HepG2 (cell line): ENCODE data around the gene EHD1. TPM values are rescaled to one million over a fixed set of nuclear protein-coding genes. Genes with fewer than 3 reads are reported as not detected.

ENCODE experiments used
- ATF2 ChIP-seq: sonication (generic); formaldehyde crosslinking; IDR thresholded peaks from 2 replicates; pipeline ENCODE4 v1.4.0; 2020; ENCODE audit warnings: missing genetic modification reagents
- ATF7 ChIP-seq, 2 experiments: fragments of 450-650 bp in 1 of 2; sonication (generic) in 1 of 2; formaldehyde crosslinking in 1 of 2; IDR thresholded peaks; 2 replicates each; pipeline versions ENCODE4 v1.4.0 to v1.6.1; 2016 to 2020; ENCODE audit warnings: antibody characterized with exemption in 1 of 2, mild to moderate bottlenecking in 1 of 2, missing genetic modification reagents in 1 of 2
- CBX2 ChIP-seq, 2 experiments: fragments of 200-600 bp in 1 of 2; sonication (generic); formaldehyde crosslinking in 1 of 2; IDR thresholded peaks; 2 replicates each; pipeline versions ENCODE4 v1.7.0 to v1.8.1; 2018 to 2022; ENCODE audit warnings: low read depth in 2 of 2, low read length in 1 of 2, mild to moderate bottlenecking in 1 of 2, missing genetic modification reagents in 1 of 2
- DMAP1 ChIP-seq: IDR thresholded peaks from 2 replicates; pipeline ENCODE4 v1.6.1; 2016
- ELF4 ChIP-seq: sonication (generic); formaldehyde crosslinking; IDR thresholded peaks from 2 replicates; pipeline ENCODE4 v1.5.0; 2020; ENCODE audit warnings: missing genetic modification reagents, mild to moderate bottlenecking, moderate library complexity, borderline replicate concordance
- GATA4 ChIP-seq: sonication (generic); IDR thresholded peaks from 2 replicates; pipeline ENCODE4 v1.6.1; 2016; ENCODE audit warnings: antibody characterized with exemption, low read depth, borderline replicate concordance
- GATAD2A ChIP-seq: IDR thresholded peaks from 2 replicates; pipeline ENCODE4 v1.6.1; 2016
- HCFC1 ChIP-seq: fragments of 150-350 bp; IDR thresholded peaks from 2 replicates; pipeline ENCODE4 v1.6.1; 2014; ENCODE audit warnings: low read depth, low read length
- HOXA5 ChIP-seq: sonication (generic); formaldehyde crosslinking; IDR thresholded peaks from 2 replicates; pipeline ENCODE4 v1.4.0; 2020; ENCODE audit warnings: missing genetic modification reagents
- KMT2A ChIP-seq: sonication (generic); formaldehyde crosslinking; IDR thresholded peaks from 2 replicates; pipeline ENCODE4 v1.4.0; 2020; ENCODE audit warnings: missing genetic modification reagents
- MATR3 ChIP-seq: sonication (generic); formaldehyde crosslinking; IDR thresholded peaks from 2 replicates; pipeline ENCODE4 v1.4.0; 2020; ENCODE audit warnings: missing genetic modification reagents
- MTF1 ChIP-seq: sonication (generic); formaldehyde crosslinking; IDR thresholded peaks from 2 replicates; pipeline ENCODE4 v1.5.0; 2020; ENCODE audit warnings: missing genetic modification reagents
- TGIF2 ChIP-seq: IDR thresholded peaks from 2 replicates; pipeline ENCODE4 v1.6.1; 2016; ENCODE audit warnings: control low read depth, missing compliant biosample characterization
- ZNF124 ChIP-seq: sonication (generic); formaldehyde crosslinking; IDR thresholded peaks from 2 replicates; pipeline ENCODE4 v1.4.0; 2020; ENCODE audit warnings: missing genetic modification reagents
- ZNF430 ChIP-seq: sonication (generic); formaldehyde crosslinking; IDR thresholded peaks from 2 replicates; pipeline ENCODE4 v1.9.0; 2021; ENCODE audit warnings: mild to moderate bottlenecking, missing genetic modification reagents
- ZNF790 ChIP-seq: sonication (generic); formaldehyde crosslinking; IDR thresholded peaks from 2 replicates; pipeline ENCODE4 v1.8.0; 2022; ENCODE audit warnings: missing genetic modification reagents, mild to moderate bottlenecking, borderline replicate concordance
- ZNF841 ChIP-seq: sonication (generic); formaldehyde crosslinking; IDR thresholded peaks from 2 replicates; pipeline ENCODE4 v1.8.1; 2023; ENCODE audit warnings: missing genetic modification reagents, borderline replicate concordance
- ZNF878 ChIP-seq: sonication (generic); formaldehyde crosslinking; IDR thresholded peaks from 2 replicates; pipeline ENCODE4 v1.8.1; 2023; ENCODE audit warnings: mild to moderate bottlenecking, missing genetic modification reagents, moderate library complexity
- polyA plus RNA-seq, 8 experiments: library from polyadenylated mRNA; depleted of rRNA in 3 of 8; stranded (reverse) in 7 of 8; unstranded in 1 of 8; fragments of >200 nt; fragmentation: Illumina TruSeq in 4 of 8; extraction: Trizol in 4 of 8; gene quantifications; 2 replicates each; pipeline versions ENCODE4 v1.2.1 to v1.2.3, GENCODE V29; 2011 to 2016; ENCODE audit warnings: low read depth in 4 of 8, missing spikeins in 1 of 8, mixed read lengths in 1 of 8; ENCODE audit not compliant: insufficient read depth in 1 of 8
- total RNA-seq, 5 experiments: library from RNA; depleted of rRNA; stranded (reverse); fragments of >200 nt; fragmentation: Illumina TruSeq; extraction: Trizol; gene quantifications; 2 replicates each; pipeline ENCODE4 v1.2.3, GENCODE V29; 2016; ENCODE audit warnings: low read depth in 1 of 5
- TF ChIP-seq, protein P1 (sequence below): sonication (generic); formaldehyde crosslinking; IDR thresholded peaks from 2 replicates; pipeline ENCODE4 v1.5.1; 2020; ENCODE audit warnings: mild to moderate bottlenecking, missing genetic modification reagents
- TF ChIP-seq, protein P2 (sequence below): sonication (generic); formaldehyde crosslinking; IDR thresholded peaks from 2 replicates; pipeline ENCODE4 v1.5.1; 2020; ENCODE audit warnings: mild to moderate bottlenecking, missing genetic modification reagents, moderate library complexity

Gene EHD1
- total and polyA plus RNA-seq, 2 of the 13 experiments (the other 11 are each of a cell fraction or from before 2014, with no cell fraction given) = 23.6 to 26.6 TPM

DNA sequence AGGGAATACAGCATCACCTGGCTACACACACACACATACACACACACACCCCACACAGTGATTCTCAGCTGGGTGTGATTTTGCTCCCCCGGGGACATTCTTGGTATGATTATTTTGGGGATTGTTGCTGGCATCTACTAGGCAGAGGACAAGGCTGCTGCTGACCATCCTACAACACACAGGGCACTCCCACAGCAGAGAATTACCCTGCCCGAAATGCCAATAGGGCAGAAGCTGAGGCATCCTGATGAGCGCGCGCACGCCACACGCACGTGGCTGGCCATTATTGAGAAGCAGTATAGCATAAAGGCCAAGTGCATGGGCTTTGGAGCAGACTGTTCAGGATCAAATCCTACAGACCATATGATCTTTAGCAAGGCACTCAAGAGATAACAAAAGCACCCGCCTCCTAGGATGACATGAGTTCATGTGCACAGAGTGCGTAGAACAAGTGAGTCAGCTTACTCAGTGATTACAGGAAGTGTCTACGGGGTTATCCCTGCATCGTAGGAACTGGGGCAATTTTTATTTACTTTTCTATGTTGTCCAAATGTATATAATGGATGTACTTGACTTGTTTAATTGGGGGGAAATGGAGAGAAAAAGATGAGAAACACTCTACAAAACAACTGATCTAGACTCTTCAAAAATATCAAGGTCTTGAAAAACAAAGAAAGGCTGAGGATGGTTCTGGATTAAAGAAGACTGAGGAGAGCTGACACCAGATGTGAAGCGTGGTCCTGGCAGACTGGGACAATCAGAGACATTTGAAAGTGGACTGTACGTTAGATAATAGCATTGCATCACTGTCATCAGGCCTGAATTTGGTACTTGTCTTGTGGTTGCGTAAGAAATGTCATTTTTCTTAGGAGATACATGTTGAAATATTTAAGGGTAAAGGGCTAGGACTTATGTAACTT lies 7.2 kb upstream of the EHD1 start (continued):
- TF ChIP-seq GATA4 (no peak), ZNF430 (CRISPR knock-in tag) (no peak), MATR3 (CRISPR knock-in tag) (no peak), GATAD2A (peak; percentile 65), ATF7 (IDR thresholded peaks at IDR 0.05) (peak; percentile 41; the same call in 1 of the 2 replicates), ATF7 (CRISPR knock-in tag; IDR thresholded peaks at IDR 0.05) (no peak), ELF4 (CRISPR knock-in tag) (no peak), HOXA5 (no peak), ZNF841 (CRISPR knock-in tag) (0 out of 2 replicates have a peak, but pooled peaks have one; percentile 22), HCFC1 (no peak), ATF2 (CRISPR knock-in tag) (no peak), TGIF2 (no peak), ZNF124 (CRISPR knock-in tag) (no peak), MTF1 (no peak), ZNF878 (CRISPR knock-in tag) (0 out of 2 replicates have a peak, but pooled peaks have one; percentile 49), DMAP1 (CRISPR knock-in tag) (peak; percentile 47; the same call in 1 of the 2 replicates), CBX2 (IDR thresholded peaks at IDR 0.05; ENCODE audit: low read depth, low read length) (no peak), CBX2 (CRISPR knock-in tag; IDR thresholded peaks at IDR 0.05; ENCODE audit: low read depth) (no peak), ZNF790 (CRISPR knock-in tag) (no peak), KMT2A (CRISPR knock-in tag) (no peak)
- TF ChIP-seq, protein P1, sequence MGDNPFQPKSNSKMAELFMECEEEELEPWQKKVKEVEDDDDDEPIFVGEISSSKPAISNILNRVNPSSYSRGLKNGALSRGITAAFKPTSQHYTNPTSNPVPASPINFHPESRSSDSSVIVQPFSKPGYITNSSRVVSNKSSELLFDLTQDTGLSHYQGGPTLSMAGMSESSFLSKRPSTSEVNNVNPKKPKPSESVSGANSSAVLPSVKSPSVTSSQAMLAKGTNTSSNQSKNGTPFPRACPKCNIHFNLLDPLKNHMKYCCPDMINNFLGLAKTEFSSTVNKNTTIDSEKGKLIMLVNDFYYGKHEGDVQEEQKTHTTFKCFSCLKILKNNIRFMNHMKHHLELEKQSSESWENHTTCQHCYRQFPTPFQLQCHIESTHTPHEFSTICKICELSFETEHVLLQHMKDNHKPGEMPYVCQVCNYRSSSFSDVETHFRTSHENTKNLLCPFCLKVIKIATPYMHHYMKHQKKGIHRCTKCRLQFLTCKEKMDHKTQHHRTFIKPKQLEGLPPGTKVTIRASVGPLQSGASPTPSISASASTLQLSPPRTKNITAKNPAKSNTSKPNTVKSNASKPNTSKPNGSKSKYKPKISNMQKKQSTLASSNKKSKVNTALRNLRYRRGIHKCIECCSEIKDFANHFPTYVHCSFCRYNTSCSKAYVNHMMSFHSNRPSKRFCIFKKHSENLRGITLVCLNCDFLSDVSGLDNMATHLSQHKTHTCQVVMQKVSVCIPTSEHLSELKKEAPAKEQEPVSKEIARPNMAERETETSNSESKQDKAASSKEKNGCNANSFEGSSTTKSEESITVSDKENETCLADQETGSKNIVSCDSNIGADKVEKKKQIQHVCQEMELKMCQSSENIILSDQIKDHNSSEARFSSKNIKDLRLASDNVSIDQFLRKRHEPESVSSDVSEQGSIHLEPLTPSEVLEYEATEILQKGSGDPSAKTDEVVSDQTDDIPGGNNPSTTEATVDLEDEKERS (CRISPR knock-in tag) = no peak
- TF ChIP-seq, protein P2, sequence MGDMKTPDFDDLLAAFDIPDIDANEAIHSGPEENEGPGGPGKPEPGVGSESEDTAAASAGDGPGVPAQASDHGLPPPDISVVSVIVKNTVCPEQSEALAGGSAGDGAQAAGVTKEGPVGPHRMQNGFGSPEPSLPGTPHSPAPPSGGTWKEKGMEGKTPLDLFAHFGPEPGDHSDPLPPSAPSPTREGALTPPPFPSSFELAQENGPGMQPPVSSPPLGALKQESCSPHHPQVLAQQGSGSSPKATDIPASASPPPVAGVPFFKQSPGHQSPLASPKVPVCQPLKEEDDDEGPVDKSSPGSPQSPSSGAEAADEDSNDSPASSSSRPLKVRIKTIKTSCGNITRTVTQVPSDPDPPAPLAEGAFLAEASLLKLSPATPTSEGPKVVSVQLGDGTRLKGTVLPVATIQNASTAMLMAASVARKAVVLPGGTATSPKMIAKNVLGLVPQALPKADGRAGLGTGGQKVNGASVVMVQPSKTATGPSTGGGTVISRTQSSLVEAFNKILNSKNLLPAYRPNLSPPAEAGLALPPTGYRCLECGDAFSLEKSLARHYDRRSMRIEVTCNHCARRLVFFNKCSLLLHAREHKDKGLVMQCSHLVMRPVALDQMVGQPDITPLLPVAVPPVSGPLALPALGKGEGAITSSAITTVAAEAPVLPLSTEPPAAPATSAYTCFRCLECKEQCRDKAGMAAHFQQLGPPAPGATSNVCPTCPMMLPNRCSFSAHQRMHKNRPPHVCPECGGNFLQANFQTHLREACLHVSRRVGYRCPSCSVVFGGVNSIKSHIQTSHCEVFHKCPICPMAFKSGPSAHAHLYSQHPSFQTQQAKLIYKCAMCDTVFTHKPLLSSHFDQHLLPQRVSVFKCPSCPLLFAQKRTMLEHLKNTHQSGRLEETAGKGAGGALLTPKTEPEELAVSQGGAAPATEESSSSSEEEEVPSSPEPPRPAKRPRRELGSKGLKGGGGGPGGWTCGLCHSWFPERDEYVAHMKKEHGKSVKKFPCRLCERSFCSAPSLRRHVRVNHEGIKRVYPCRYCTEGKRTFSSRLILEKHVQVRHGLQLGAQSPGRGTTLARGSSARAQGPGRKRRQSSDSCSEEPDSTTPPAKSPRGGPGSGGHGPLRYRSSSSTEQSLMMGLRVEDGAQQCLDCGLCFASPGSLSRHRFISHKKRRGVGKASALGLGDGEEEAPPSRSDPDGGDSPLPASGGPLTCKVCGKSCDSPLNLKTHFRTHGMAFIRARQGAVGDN (CRISPR knock-in tag) = peak; percentile 62
